Activated T-helper 1 cell treated with Interleukin-2 at 50 U/mL for 16 hours (primary cell): ENCODE data around the gene OR2M5.

Experiments used
- DNase-seq: peaks from one replicate; pipeline ENCODE4 v3.0.0-alpha.2; 2020; ENCODE audit warnings: low read depth

The OR2M5 gene

DNA sequence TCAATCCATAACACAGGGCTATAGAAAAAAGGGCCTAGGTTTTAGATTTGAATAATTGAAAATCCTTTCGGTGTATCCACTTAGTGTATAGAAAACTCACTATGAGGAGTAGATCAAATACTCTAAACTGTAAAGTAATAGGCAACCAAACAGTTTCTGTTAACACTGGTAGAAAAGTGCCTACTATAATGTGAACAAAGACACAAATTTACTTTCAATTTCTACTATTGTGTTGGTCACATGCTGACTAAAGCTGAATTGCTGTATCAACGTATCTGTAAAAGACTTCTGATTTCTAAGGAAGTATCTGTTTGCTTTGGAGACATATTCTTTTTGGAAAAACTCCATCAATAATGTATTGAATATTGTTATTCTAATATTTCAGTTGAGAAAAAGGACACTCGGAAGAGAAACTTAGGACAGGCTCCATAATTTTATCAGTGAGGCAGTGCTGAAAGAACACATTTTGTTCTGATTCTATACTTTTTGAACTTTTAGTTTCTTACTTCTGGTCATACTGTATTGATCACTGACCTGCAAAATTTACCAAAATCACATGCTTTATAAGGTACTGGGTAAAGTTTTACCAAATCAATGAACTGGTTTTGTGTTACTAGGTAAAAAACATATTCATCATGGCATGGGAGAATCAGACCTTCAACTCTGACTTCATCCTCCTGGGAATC lies at the start of gene OR2M5:
TSS of gene OR2M5 (plus strand) at position 636 of the 686 bp plus-strand sequence. CDS start at position 636, 0 bp downstream.
- DNase-seq = no peak

DNA sequence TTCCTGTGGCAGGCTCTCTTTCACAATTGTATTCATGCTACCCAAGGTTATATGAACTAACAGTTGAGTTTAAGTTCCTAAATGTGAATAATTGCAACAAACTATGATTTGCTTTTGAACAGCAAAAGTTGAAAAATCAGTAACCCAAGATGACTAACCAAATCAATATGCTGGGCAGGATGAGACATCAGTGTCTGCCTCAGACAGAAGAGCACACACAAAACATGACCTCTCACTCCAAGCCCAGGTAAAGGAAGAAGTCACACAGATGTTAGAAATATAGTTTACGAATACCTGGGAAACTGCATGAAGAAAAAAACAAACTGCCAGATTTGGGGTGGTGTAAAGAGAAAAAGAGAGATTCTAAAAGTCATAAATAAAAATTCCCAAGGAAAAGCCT lies 46.4 kb upstream of the OR2M5 start:
- DNase-seq = no peak

- DNase-seq = no peak
Measured at GRCh38 chr1:248102847-248103246, 42.1 kb upstream of the OR2M5 start.

- DNase-seq = no peak
Measured at GRCh38 chr1:248111157-248111556, 33.8 kb upstream of the OR2M5 start.

DNA sequence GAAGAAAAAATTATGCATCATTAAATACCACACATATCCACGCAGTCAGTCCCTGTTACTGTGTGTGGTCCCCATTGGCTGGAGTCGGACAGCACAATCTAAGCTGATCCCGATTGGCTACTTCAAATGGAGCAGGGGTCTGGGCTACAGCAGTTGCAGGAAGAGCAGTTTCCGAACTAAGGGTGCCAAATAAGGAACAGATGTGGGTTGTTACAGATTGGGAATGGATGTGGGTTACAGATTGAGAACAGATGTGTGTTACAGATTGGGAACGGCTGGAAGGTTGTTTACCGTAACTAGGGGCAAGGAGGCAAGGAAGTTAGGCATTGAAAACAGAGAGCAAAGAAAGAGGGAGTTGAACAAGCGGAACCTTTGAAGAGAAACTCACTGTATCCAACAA lies 30.1 kb upstream of the OR2M5 start:
- no peak for DNase-seq

DNA sequence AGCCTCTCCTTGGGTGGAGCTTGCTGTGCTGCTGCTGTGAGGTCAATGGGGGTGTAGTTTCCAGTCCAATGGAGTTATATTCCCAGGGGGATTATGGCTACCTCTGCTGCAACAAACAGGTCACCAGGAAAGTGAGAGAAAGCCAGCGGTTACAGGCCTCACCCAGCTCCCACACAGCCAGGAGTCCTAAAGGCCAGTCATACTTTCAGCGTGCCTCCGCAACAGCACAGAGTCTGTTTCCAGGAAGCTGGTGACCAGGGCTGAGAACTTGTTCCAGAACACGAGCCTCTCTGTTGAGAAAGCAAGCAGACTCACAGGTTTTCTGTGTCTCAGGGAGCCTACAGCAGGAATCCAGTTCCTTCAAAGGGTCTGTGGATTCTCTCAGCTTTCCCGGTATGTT lies 17.3 kb upstream of the OR2M5 start:
- no peak for DNase-seq

- DNase-seq = no peak
Measured at GRCh38 chr1:248136811-248137210, 8.1 kb upstream of the OR2M5 start.

- DNase-seq = no peak
Measured at GRCh38 chr1:248140846-248141245, 4.1 kb upstream of the OR2M5 start.

GRCh38 chr1:248143311-248143710 lies 1.6 kb upstream of the OR2M5 start:
- no peak for DNase-seq

DNA sequence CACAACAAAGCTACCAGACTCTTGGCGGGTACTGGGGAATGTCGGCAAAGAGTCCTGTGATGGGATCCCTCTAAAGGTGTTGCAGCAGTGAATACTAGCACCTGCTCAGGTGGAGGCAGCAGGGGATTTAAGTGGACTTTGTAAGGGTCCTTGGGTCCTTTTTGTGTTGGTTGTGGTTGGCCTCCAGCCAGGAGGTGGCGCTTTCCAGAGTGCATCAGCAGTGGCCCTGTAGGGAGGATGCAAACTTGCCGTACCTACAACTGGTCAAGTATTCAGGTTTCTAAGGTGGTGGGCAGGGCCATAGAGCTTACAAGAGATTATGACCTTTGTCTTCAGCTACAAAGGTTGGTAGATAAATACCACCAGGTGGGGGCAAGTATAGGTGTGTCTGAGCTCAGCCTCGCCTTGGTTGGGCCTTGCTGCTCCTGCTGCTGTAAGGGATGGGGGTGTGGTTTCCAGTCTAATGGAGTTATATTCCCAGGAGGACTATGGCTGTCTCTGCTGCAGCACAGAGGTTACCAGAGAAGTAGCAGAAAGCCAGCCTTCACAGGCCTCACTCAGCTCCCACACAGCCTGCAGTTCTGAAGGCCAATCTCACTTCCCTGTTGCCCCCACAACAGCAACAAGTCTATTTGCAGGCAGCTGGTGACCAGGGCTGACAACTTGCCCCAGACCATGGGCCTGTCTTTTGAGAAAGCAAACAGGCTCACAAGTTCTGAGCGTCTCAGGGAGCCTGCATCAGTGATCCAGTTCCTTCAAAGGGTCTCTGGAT lies 7.3 kb downstream of the OR2M5 start:
- no peak for DNase-seq

GRCh38 chr1:248155927-248156326 lies 11.0 kb downstream of the OR2M5 start:
- DNase-seq = no peak

- no peak for DNase-seq
Measured at GRCh38 chr1:248158758-248159157, 13.8 kb downstream of the OR2M5 start.

- no peak for DNase-seq
Measured at GRCh38 chr1:248164031-248164430, 19.1 kb downstream of the OR2M5 start.

DNA sequence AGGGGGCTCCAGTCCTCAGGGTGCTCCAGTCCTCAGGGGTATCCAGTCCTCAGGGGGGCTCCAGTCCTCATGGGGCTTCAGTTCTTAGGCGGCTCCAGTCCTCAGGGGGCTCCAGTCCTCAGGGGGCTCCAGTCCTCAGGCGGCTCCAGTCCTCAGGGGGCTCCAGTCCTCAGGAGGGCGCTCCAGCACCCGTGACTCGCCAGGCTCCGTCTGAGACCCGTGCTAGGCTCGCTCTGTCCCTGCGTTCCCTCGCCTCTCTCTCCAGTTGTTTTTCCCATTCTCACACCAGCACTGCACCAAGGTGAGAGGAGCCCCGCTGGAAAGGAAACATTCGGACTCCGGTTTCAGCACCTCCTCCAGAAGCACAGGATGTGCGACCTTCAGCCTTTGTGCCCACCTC lies 20.2 kb downstream of the OR2M5 start:
- DNase-seq = no peak

- no peak for DNase-seq
Measured at GRCh38 chr1:248174521-248174920, 29.6 kb downstream of the OR2M5 start, which contains the start of gene OR2M2. Gene OR2M2 (plus strand): TSS chr1:248174821. CDS start chr1:248179986, 5,165 bp downstream.

- DNase-seq = no peak
Measured at GRCh38 chr1:248183996-248184395, 39.0 kb downstream of the OR2M5 start.

GRCh38 chr1:248187363-248187762 lies 42.4 kb downstream of the OR2M5 start:
- no peak for DNase-seq

- no peak for DNase-seq
Measured at GRCh38 chr1:248189026-248189425, 44.1 kb downstream of the OR2M5 start.

- no peak for DNase-seq
Measured at GRCh38 chr1:248194117-248194516, 49.2 kb downstream of the OR2M5 start.
